ENCODE results near the gene TRPM3.

GRCh38 chr9:70746760-70747159, 374.7 kb downstream of the TRPM3 start:
- TF ChIP-seq CTCF (conservative IDR thresholded peaks at IDR 0.05) (no peak), ZFX (IDR thresholded peaks at IDR 0.05) (no peak)

All from C4-2B (cell line).